A673 (cell line): ENCODE data around the gene NINJ2. TPM values are rescaled to one million over a fixed set of nuclear protein-coding genes. Genes with fewer than 3 reads are reported as not detected.

Source experiments
- BruUV-seq: library from RNA; stranded (reverse); fragments of 400-500 nt; replicated peaks from 2 replicates; lab custom pipeline; 2021; lab: Mats Ljungman, UMichigan
- CTCF ChIA-PET: fragments of 300-600 bp; sonication (Branson Sonifier 250); formaldehyde crosslinking; loops from one replicate; lab custom pipeline; 2022; ENCODE audit warnings: antibody characterized with exemption; lab: Charles Lee
- POLR2A ChIA-PET: fragments of 300-600 bp; sonication (Branson Sonifier 250); formaldehyde crosslinking; loops from one replicate; lab custom pipeline; 2022; ENCODE audit warnings: antibody characterized with exemption; ENCODE audit not compliant: low non-redundant PET; lab: Charles Lee
- DNase-seq: peaks from one replicate; pipeline ENCODE4 v3.0.0-alpha.2; 2015; ENCODE audit warnings: low spot score
- H3K27ac ChIP-seq: fragments of 200-600 bp; sonication (generic); 2 replicates; pipeline ENCODE4 v1.5.1; 2016; ENCODE audit warnings: mixed run types, low read depth, mild to moderate bottlenecking, mixed read lengths, antibody characterized with exemption, low read length; ENCODE audit not compliant: poor library complexity, severe bottlenecking
- H3K27me3 ChIP-seq: fragments of 200-600 bp; sonication (generic); replicated peaks from 2 replicates; pipeline ENCODE4 v1.6.1; 2017; ENCODE audit warnings: mixed run types, low read depth, mild to moderate bottlenecking, mixed read lengths, antibody characterized with exemption, low read length; ENCODE audit not compliant: insufficient read depth, poor library complexity
- H3K36me3 ChIP-seq: fragments of 200-600 bp; sonication (generic); 2 replicates; pipeline ENCODE4 v1.6.1; 2016; ENCODE audit warnings: mixed run types, mild to moderate bottlenecking, mixed read lengths, antibody characterized with exemption, low read length; ENCODE audit not compliant: insufficient read depth, poor library complexity, severe bottlenecking
- H3K4me1 ChIP-seq: fragments of 200-600 bp; sonication (generic); 2 replicates; pipeline ENCODE4 v1.6.1; 2017; ENCODE audit warnings: mixed run types, mild to moderate bottlenecking, mixed read lengths, antibody characterized with exemption, low read length; ENCODE audit not compliant: insufficient read depth, poor library complexity, severe bottlenecking
- H3K4me3 ChIP-seq: fragments of 200-600 bp; sonication (generic); 2 replicates; pipeline ENCODE4 v1.5.1; 2016; ENCODE audit warnings: low read depth, mixed run types, mild to moderate bottlenecking, mixed read lengths, low read length; ENCODE audit not compliant: poor library complexity, severe bottlenecking
- H3K9me3 ChIP-seq: fragments of 200-600 bp; sonication (generic); 2 replicates; pipeline ENCODE4 v1.6.1; 2016; ENCODE audit warnings: mixed run types, low read depth, mild to moderate bottlenecking, mixed read lengths, antibody characterized with exemption, low read length; ENCODE audit not compliant: poor library complexity, severe bottlenecking
- CTCF ChIP-seq: fragments of 300-800, 200-600 bp; sonication (generic); conservative IDR thresholded peaks from 2 replicates; pipeline ENCODE4 v1.5.1; 2017; ENCODE audit warnings: low read depth, mild to moderate bottlenecking, antibody characterized with exemption, low read length, moderate library complexity, mixed read lengths
- EZH2 ChIP-seq: fragments of 200-600 bp; sonication (generic); IDR thresholded peaks from 2 replicates; pipeline ENCODE4 v1.6.1; 2017; ENCODE audit warnings: borderline replicate concordance, low read depth, mild to moderate bottlenecking, mixed read lengths, antibody characterized with exemption, low read length; ENCODE audit not compliant: poor library complexity, severe bottlenecking
- intact Hi-C: fragments of 100-400 bp; cut with micrococcal nuclease; formaldehyde crosslinking; loops from one replicate; pipeline ENCODE4 v1.10.0; 2022; ENCODE audit not compliant: unreplicated experiment
- total RNA-seq: library from RNA; stranded (reverse); gene quantifications from 2 replicates; pipeline ENCODE4 v1.2.3, GENCODE V29; 2021

Gene NINJ2
- total RNA-seq, 1 experiment from 2014 or later, result not detected

- Histone ChIP-seq H3K27ac (no peak overlapping the region), H3K9me3 (no peaks in the 10 kb centered on the region), H3K4me1 (peaks cover 27% of the 10 kb centered on the region), H3K4me3 (no peak overlapping the region), H3K27me3 (no peaks in the 10 kb centered on the region), H3K36me3 (no peaks in the 10 kb centered on the region)
- CTCF ChIA-PET, result no interaction called here
- TF ChIP-seq CTCF (no peak), EZH2 (no peak)
- intact Hi-C loops, result no loop called here
- POLR2A ChIA-PET, result no interaction called here
- BruUV-seq, result no TSS peak
- no peak for DNase-seq
Measured at GRCh38 chr12:535396-535795, 127.8 kb downstream of the NINJ2 start.

GRCh38 chr12:534216-534615 lies 129.0 kb downstream of the NINJ2 start:
- POLR2A ChIA-PET, result no interaction called here
- no TSS peak for BruUV-seq
- H3K4me1 ChIP-seq, result peaks cover 31% of the 10 kb centered on the region
- H3K36me3 ChIP-seq, result no peaks in the 10 kb centered on the region
- intact Hi-C loops, result no loop called here
- H3K4me3 ChIP-seq, result no peak overlapping the region
- no peak for DNase-seq
- no peak overlapping the region for H3K27ac ChIP-seq
- TF ChIP-seq EZH2 (no peak), CTCF (no peak)
- no peaks in the 10 kb centered on the region for H3K9me3 ChIP-seq
- CTCF ChIA-PET, result no interaction called here
- H3K27me3 ChIP-seq, result no peaks in the 10 kb centered on the region

- Histone ChIP-seq H3K9me3 (no peaks in the 10 kb centered on the region), H3K4me1 (peaks cover 27% of the 10 kb centered on the region), H3K4me3 (no peak overlapping the region), H3K27me3 (no peaks in the 10 kb centered on the region), H3K36me3 (no peaks in the 10 kb centered on the region), H3K27ac (no peak overlapping the region)
- TF ChIP-seq CTCF (no peak), EZH2 (no peak)
- POLR2A ChIA-PET, result interaction anchor here (0.6 kb wide), 1 partner anchor 103 kb away, joined by 4 read pairs; no protein-coding TSS in a partner anchor
- BruUV-seq, result no TSS peak
- intact Hi-C loops, result no loop called here
- no peak for DNase-seq
- CTCF ChIA-PET, result no interaction called here
Measured at GRCh38 chr12:533718-534117, 129.5 kb downstream of the NINJ2 start.
